ENCODE measurements around the gene FAM184A. TPM values are rescaled to one million over a fixed set of nuclear protein-coding genes. Genes with fewer than 3 reads are reported as not detected.

FAM184A gene
- total RNA-seq, 2 experiments from 2014 or later, result 3.2 to 4.8 TPM

DNA sequence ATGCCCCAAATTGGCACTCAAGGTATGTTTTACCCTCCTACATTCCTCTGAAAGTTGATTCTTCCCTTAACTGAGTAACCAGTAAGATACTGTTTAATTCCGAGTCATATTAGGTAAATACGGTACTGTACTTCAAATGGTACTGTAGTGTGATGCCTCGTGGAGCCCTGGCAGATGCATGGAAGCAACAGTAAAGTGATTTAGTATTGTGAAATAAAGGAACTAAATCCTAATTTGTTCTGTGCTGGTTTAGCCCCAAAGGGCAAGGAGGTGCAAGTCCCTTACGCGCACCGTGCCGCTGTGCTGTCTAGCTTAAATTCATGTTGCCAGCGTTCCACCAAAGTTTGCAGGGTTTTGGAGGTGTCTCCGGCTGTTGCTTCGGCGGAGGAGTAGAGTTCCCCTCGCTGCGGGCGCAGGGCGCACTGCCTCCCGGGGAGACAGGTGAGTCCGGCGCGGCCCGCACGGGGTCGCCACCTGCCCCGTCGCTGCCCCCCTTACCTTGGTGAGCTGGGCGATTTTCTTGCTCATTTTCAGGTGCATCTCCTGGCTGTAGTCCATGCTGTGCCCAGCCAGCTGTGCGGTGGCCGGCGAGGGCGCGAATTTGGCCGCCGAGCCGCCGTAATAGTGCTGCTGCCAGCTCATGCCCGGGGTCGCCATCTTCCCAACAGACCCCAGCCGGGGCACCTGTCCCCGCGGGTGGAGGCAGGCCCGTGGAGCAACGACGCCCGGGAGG lies 655 bp downstream of the FAM184A start:
- peak; percentile 53 for TF ChIP-seq CTCF (IDR thresholded peaks at IDR 0.05)
- Mint-ChIP-seq H3K9me3 (peaks cover 5% of the 10 kb centered on the region), H3K4me3 (peak overlapping the region; percentile 75), H3K36me3 (ENCODE audit: low read depth) (peaks cover 2% of the 10 kb centered on the region), H3K27ac (peak overlapping the region; percentile 72), H3K4me1 (ENCODE audit: low read depth) (peaks cover 43% of the 10 kb centered on the region), H3K27me3 (peaks cover 3% of the 10 kb centered on the region)
- CTCF ChIA-PET, result interaction anchor here (0.6 to 2.2 kb wide), 12 partner anchors 11 to 282 kb away, joined by 3 to 9 read pairs (median 3); no protein-coding TSS in a partner anchor
- POLR2A ChIA-PET, result interaction anchor here (0.6 to 1.2 kb wide), 9 partner anchors 17 to 452 kb away, joined by 3 to 5 read pairs (median 3); partner anchors contain the start of gene ASF1A
- peak; percentile 68 for DNase-seq
- peak; percentile 39 for ATAC-seq
- intact Hi-C loops (cut with micrococcal nuclease), result loop anchor here (5.0 kb wide), 1 partner anchor 186 kb away; the partner anchor contains the start of gene ASF1A

DNA sequence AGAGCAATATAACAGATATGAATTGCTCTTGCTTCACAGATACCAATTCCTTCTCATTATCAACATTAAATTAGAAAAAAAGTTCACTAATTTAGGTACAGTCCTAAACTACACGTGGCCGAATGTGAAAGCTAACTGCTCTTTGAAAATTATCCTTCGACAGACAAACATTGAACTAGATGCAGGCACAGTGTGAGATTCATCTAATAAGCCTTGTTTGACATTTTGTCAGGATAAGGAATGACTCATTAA lies 1.1 kb downstream of the FAM184A start:
- Mint-ChIP-seq H3K4me1 (ENCODE audit: low read depth) (peaks cover 43% of the 10 kb centered on the region), H3K27ac (peak overlapping the region; percentile 72), H3K4me3 (peak overlapping the region; percentile 75), H3K9me3 (peaks cover 4% of the 10 kb centered on the region), H3K27me3 (peaks cover 3% of the 10 kb centered on the region), H3K36me3 (ENCODE audit: low read depth) (peaks cover 2% of the 10 kb centered on the region)
- intact Hi-C loops (cut with micrococcal nuclease), result loop anchor here (5.0 kb wide), 1 partner anchor 185 kb away; the partner anchor contains the start of gene ASF1A
- DNase-seq (no peak), ATAC-seq (peak; percentile 5)
- POLR2A ChIA-PET, result interaction anchor here (0.6 to 1.2 kb wide), 7 partner anchors 31 to 270 kb away, joined by 3 to 5 read pairs (median 3); partner anchors contain the start of gene ASF1A
- CTCF ChIA-PET, result interaction anchor here (0.9 to 2.2 kb wide), 5 partner anchors 11 to 281 kb away, joined by 3 to 9 read pairs (median 4); no protein-coding TSS in a partner anchor
- TF ChIP-seq CTCF (IDR thresholded peaks at IDR 0.05), result no peak

- POLR2A ChIA-PET, result interaction anchor here (1.2 to 1.3 kb wide), 3 partner anchors 10 to 183 kb away, joined by 3 to 4 read pairs (median 3); partner anchors contain the start of gene ASF1A
- Mint-ChIP-seq H3K9me3 (no peaks in the 10 kb centered on the region), H3K4me3 (peak overlapping the region; percentile 75), H3K36me3 (ENCODE audit: low read depth) (peaks cover 2% of the 10 kb centered on the region), H3K27me3 (peaks cover 3% of the 10 kb centered on the region), H3K27ac (peak overlapping the region; percentile 72), H3K4me1 (ENCODE audit: low read depth) (peaks cover 43% of the 10 kb centered on the region)
- intact Hi-C loops (cut with micrococcal nuclease), result loop anchor here (5.0 kb wide), 1 partner anchor 184 kb away; the partner anchor contains the start of gene ASF1A
- DNase-seq (peak; percentile 15), ATAC-seq (peak; percentile 17)
- TF ChIP-seq CTCF (IDR thresholded peaks at IDR 0.05), result no peak
- CTCF ChIA-PET, result interaction anchor here (0.9 to 2.2 kb wide), 3 partner anchors 34 to 281 kb away, joined by 3 to 9 read pairs (median 3); no protein-coding TSS in a partner anchor
These were observed 1.7 kb downstream of the FAM184A start for GRCh38 chr6:119076576-119077390.

GRCh38 chr6:119076173-119076572 lies 2.3 kb downstream of the FAM184A start:
- ATAC-seq, result peak; percentile 61
- Mint-ChIP-seq H3K4me1 (ENCODE audit: low read depth) (peaks cover 43% of the 10 kb centered on the region), H3K27me3 (peaks cover 3% of the 10 kb centered on the region), H3K9me3 (no peaks in the 10 kb centered on the region), H3K36me3 (ENCODE audit: low read depth) (peaks cover 2% of the 10 kb centered on the region), H3K4me3 (peak overlapping the region; percentile 75), H3K27ac (peak overlapping the region; percentile 72)
- TF ChIP-seq CTCF (IDR thresholded peaks at IDR 0.05), result no peak
- CTCF ChIA-PET, result interaction anchor here (1.0 to 2.2 kb wide), 2 partner anchors 34 to 53 kb away, joined by 3 to 9 read pairs; no protein-coding TSS in a partner anchor
- POLR2A ChIA-PET, result interaction anchor here (1.3 kb wide), 1 partner anchor 10 kb away, joined by 4 read pairs; no protein-coding TSS in a partner anchor
- peak; percentile 46 for DNase-seq
- intact Hi-C loops (cut with micrococcal nuclease), result loop anchor here (5.0 kb wide), 1 partner anchor 184 kb away; the partner anchor contains the start of gene ASF1A

Data from activated CD8-positive, alpha-beta T cell treated with anti-CD3 and anti-CD28 coated beads for 36 hours (primary cell).